Lower lobe of right lung (tissue), 2 donors: ENCODE results near the gene KCNQ5. TPM values are rescaled to one million over a fixed set of nuclear protein-coding genes. Genes with fewer than 3 reads are reported as not detected.

Experiments used
- ATAC-seq, 2 donors: fragments of 200-7000 bp; cut with Tn5 transposase; one replicate each; pipeline ENCODE4 v1.9.1; 2020 to 2022; ENCODE audit warnings: mild to moderate bottlenecking in 2 of 2, moderate library complexity in 2 of 2
- DNase-seq: peaks from one replicate; pipeline ENCODE4 v3.0.0-alpha.2; 2020
- H3K27ac ChIP-seq: fragments of 200-600 bp; one replicate; pipeline ENCODE4 v1.8.0; 2022
- H3K27me3 ChIP-seq: fragments of 200-600 bp; one replicate; pipeline ENCODE4 v1.8.0; 2022; ENCODE audit warnings: low read depth
- H3K36me3 ChIP-seq: fragments of 200-600 bp; one replicate; pipeline ENCODE4 v1.8.0; 2022; ENCODE audit warnings: mild to moderate bottlenecking
- H3K4me1 ChIP-seq: fragments of 200-600 bp; one replicate; pipeline ENCODE4 v1.8.0; 2022
- H3K4me3 ChIP-seq: fragments of 200-600 bp; one replicate; pipeline ENCODE4 v1.8.0; 2022; ENCODE audit warnings: mild to moderate bottlenecking
- H3K9me3 ChIP-seq: fragments of 200-600 bp; one replicate; pipeline ENCODE4 v1.8.0; 2022
- CTCF ChIP-seq: fragments of 200-600 bp; IDR thresholded peaks from one replicate; pipeline ENCODE4 v1.8.0; 2022; ENCODE audit warnings: antibody characterized with exemption, mild to moderate bottlenecking
- intact Hi-C: fragments of 100-400 bp; cut with DNase I; formaldehyde crosslinking; loops from one replicate; pipeline ENCODE4 v1.11.0; 2022
- total RNA-seq: library from RNA; stranded (reverse); fragmentation: NEBNext Ultra II Directional; extraction: Animal tissue kit (Norgen Biotek cat#: 25700); gene quantifications from one replicate; pipeline ENCODE4 v1.2.1, GENCODE V29; 2021
- donor health status: DM: no; HTN: yes; CAD: no; lungs with severe emphysema.

The KCNQ5 gene
- total RNA-seq, 1 donor from 2014 or later, result 0.35 TPM

GRCh38 chr6:73051147-73051546, 429.3 kb downstream of the KCNQ5 start:
- no peaks in the 10 kb centered on the region for H3K4me1 ChIP-seq
- no peak overlapping the region for H3K4me3 ChIP-seq
- no peaks in the 10 kb centered on the region for H3K36me3 ChIP-seq
- ATAC-seq, result peak in 1 of 2 donors; percentile 34
- TF ChIP-seq CTCF, result no peak
- no peak overlapping the region for H3K27ac ChIP-seq
- H3K9me3 ChIP-seq, result no peaks in the 10 kb centered on the region
- H3K27me3 ChIP-seq, result no peaks in the 10 kb centered on the region
- no peak for DNase-seq
- intact Hi-C loops, result no loop called here

- no peak overlapping the region for H3K4me3 ChIP-seq
- no peaks in the 10 kb centered on the region for H3K4me1 ChIP-seq
- intact Hi-C loops, result no loop called here
- H3K36me3 ChIP-seq, result no peaks in the 10 kb centered on the region
- DNase-seq (no peak), ATAC-seq (no peak)
- no peak overlapping the region for H3K27ac ChIP-seq
- H3K27me3 ChIP-seq, result no peaks in the 10 kb centered on the region
- H3K9me3 ChIP-seq, result no peaks in the 10 kb centered on the region
- no peak for TF ChIP-seq CTCF
These were observed 433.1 kb downstream of the KCNQ5 start for GRCh38 chr6:73054958-73055357.

GRCh38 chr6:73058736-73059135, 436.9 kb downstream of the KCNQ5 start:
- intact Hi-C loops, result no loop called here
- TF ChIP-seq CTCF, result no peak

GRCh38 chr6:73062130-73062529, 440.3 kb downstream of the KCNQ5 start:
- H3K4me3 ChIP-seq, result no peak overlapping the region
- H3K4me1 ChIP-seq, result no peaks in the 10 kb centered on the region
- no peaks in the 10 kb centered on the region for H3K9me3 ChIP-seq
- TF ChIP-seq CTCF, result no peak
- intact Hi-C loops, result no loop called here
- H3K36me3 ChIP-seq, result no peaks in the 10 kb centered on the region
- ATAC-seq (no peak), DNase-seq (no peak)
- H3K27me3 ChIP-seq, result no peaks in the 10 kb centered on the region
- H3K27ac ChIP-seq, result no peak overlapping the region

More at GRCh38 chr6:73058736-73059135, 436.9 kb downstream of the KCNQ5 start:
- Histone ChIP-seq H3K4me1 (no peaks in the 10 kb centered on the region), H3K9me3 (no peaks in the 10 kb centered on the region), H3K4me3 (no peak overlapping the region), H3K27me3 (no peaks in the 10 kb centered on the region), H3K36me3 (no peaks in the 10 kb centered on the region), H3K27ac (no peak overlapping the region)
- ATAC-seq (no peak), DNase-seq (no peak)

GRCh38 chr6:73062837-73063236, 441.0 kb downstream of the KCNQ5 start:
- no peak for TF ChIP-seq CTCF
- Histone ChIP-seq H3K9me3 (no peaks in the 10 kb centered on the region), H3K4me3 (no peak overlapping the region), H3K4me1 (no peaks in the 10 kb centered on the region), H3K36me3 (no peaks in the 10 kb centered on the region), H3K27me3 (no peaks in the 10 kb centered on the region), H3K27ac (no peak overlapping the region)
- no peak for DNase-seq
- intact Hi-C loops, result no loop called here
- no peak for ATAC-seq

- ATAC-seq, result no peak
- intact Hi-C loops, result no loop called here
- no peak for TF ChIP-seq CTCF
These were observed 442.4 kb downstream of the KCNQ5 start for GRCh38 chr6:73064266-73064665.

More at GRCh38 chr6:73064266-73064665, 442.4 kb downstream of the KCNQ5 start:
- no peaks in the 10 kb centered on the region for H3K36me3 ChIP-seq
- no peaks in the 10 kb centered on the region for H3K4me1 ChIP-seq
- H3K27me3 ChIP-seq, result no peaks in the 10 kb centered on the region
- no peak overlapping the region for H3K4me3 ChIP-seq
- H3K9me3 ChIP-seq, result no peaks in the 10 kb centered on the region
- DNase-seq, result no peak
- no peak overlapping the region for H3K27ac ChIP-seq
